GM19467 (cell line): ENCODE data around the gene GSE1.

Experiments used
- ATAC-seq: cut with Tn5 transposase; IDR thresholded peaks from one replicate; pipeline ENCODE4 v1.9.1; 2021; ENCODE audit warnings: mild to moderate bottlenecking, moderate library complexity; ENCODE audit not compliant: unreplicated experiment

Gene GSE1

DNA sequence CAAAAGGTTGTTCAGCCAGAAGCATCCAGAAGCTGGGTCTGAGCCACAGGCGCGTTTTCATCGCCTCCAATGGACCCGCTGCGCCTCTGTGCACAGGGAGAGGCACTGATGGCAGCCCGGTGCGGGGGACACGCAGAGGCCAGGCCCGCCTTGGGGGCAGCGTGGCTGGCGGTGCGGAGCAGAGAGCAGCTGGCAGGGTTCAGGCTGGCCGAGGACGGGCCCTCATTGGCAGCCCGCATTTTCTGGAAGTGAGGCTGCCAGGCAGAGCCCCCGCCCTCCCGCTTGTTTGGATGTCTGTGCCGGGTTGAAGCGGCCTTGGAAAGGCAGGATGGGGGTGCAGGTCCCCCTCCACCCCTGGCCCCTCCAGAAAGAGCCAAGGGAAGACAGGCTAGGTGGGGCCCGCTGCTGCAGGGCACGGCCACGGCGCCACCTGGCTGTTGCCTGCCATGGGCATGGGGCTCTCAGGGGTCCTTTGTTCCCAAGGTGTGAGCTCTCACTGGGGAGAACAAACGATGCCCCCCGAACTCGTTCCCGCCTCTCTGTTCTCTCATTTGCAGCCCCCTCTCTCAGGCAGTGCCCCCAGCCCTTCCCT is 18.8 kb downstream of the GSE1 start:
- ATAC-seq = no peak

DNA sequence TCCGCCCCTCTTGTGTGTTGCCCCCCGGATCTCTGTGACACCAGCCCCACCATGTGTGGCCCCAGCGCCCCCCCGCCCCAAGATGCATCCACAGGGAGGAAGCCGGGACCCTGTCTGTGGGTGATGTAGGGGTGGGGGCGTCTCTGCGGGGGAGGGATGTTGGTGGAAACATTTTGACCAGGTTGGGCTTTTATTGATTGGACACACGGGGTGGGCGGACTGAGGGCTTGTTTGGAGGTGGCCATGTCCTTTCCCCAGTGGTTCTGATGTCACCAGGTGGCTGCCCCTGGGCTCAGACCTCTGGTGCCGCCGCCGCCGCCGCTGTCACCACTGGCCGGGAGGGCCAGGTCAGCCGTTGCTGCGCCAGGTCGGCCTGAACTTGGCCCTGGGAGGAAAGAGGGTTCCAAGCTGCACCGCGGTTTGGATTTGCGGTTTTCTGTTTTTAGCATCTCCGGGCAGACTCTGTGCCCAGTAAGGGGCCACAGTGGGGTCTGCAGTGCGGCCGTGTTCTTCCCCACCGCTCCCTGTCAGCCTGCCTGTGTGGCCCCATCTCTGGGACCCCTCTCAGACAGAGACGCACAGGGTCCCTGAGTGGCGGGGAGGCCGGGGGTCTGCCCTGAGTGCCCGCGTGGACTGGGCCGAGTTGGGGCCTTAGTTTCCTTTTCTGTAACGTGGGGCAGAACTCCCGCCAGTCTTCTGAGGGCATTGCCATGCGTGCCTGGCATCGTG is 19.8 kb downstream of the GSE1 start:
- ATAC-seq = no peak

- ATAC-seq = no peak
Measured at GRCh38 chr16:85633438-85633743, 20.3 kb downstream of the GSE1 start.

GRCh38 chr16:85633888-85634287 is 20.8 kb downstream of the GSE1 start:
- no peak for ATAC-seq

- no peak for ATAC-seq
Measured at GRCh38 chr16:85634747-85635544, 21.8 kb downstream of the GSE1 start.

DNA sequence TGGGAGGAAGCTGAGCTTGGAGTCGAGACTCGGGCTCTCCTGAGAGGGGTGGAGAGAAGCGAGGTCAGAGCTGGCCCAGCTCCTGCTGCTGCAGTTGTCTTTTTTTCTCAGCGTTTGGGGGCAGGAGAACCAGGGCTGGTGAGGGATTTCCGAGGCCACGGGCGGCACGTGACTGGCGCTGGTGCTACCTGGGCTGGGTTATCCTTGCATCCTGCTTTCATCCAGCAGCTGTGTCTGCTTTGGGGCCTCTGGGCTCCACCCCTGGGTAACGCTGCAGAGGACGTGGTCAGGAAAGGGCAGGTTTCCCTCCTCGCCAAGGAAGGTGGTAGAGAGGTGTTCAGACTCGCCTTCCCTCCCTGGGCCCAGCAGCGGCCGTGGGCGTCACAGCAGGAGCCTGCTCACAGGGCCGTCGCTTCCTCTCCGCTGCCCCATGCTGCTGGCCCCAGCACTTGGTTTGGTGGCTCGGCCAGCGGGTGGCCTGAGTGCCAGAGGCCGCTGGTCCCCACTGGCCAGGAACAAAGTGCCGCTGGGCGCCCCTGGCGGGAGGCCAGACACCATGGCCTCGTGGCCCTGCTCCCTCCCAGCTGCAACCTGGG is 22.5 kb downstream of the GSE1 start:
- ATAC-seq = no peak

DNA sequence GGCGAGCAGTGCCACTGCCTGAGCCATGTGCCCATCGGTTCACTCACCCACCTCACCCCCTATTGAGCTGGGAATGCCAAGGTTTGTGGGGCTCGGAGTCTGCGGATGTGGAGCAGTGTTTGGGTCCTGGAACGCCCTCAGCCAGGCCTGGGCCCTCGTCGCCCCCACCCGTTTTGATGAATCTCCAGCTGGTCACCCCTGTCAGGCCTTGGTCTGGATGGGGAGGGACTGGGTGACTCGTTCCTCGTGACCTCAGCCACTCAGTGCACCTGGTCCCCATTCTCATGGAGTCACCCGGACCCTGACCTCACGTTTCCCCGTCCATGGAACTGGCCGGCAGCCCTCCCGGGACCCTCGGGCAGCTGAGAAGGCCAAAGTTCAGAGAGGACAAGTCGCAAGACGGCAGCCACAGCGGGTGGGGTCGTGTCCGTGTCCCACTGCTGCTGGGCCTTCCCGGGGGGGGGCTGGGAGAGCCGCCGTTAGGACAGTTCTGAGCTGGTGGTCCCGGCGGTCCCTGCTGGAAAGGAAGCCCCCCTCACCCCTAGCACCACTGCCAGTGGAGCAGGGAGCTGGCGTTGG is 23.2 kb downstream of the GSE1 start:
- no peak for ATAC-seq

DNA sequence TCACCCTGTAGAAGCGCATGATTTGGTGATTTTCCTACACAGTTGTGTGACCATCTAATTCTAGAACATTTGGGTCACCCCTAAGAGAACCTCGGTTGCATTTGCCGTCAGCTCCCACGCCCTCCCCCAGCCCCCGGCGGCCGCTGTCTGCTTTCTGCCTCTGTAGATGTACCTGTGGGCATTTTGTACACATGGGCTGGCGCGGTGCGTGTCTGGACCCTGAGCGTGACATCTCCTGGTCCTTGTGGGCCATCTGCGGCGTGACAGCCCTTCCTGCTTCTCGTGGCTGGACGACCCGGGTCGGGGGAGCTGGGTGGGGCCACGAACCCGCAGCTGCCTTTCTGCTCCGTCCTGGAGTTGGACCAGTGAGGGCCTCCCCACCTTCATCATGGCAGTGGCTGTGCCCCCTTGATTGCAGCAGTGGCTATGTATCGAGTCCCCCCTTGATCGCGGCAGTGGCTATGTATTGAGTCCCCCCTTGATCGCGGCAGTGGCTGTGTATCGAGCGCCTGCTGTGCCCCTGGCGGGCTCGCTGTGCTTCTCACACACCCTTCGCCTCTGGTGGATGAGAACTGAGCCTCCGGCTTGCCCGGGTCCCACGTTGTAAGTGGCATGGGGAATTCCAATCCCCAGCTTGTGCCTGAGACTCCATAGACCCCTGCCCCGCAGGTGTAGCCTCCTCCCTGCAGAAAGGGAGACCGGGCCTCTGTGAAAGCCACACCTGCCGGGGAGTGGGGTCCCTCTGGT is 24.1 kb downstream of the GSE1 start:
- no peak for ATAC-seq

- no peak for ATAC-seq
Measured at GRCh38 chr16:85637808-85638647, 24.9 kb downstream of the GSE1 start.

GRCh38 chr16:85638695-85639409 is 25.7 kb downstream of the GSE1 start:
- ATAC-seq = no peak

GRCh38 chr16:85639529-85640253 is 26.6 kb downstream of the GSE1 start:
- ATAC-seq = no peak

- no peak for ATAC-seq
Measured at GRCh38 chr16:85640254-85640558, 27.1 kb downstream of the GSE1 start.

GRCh38 chr16:85640585-85640984 is 27.5 kb downstream of the GSE1 start:
- ATAC-seq = no peak

- ATAC-seq = no peak
Measured at GRCh38 chr16:85641305-85641704, 28.2 kb downstream of the GSE1 start.

DNA sequence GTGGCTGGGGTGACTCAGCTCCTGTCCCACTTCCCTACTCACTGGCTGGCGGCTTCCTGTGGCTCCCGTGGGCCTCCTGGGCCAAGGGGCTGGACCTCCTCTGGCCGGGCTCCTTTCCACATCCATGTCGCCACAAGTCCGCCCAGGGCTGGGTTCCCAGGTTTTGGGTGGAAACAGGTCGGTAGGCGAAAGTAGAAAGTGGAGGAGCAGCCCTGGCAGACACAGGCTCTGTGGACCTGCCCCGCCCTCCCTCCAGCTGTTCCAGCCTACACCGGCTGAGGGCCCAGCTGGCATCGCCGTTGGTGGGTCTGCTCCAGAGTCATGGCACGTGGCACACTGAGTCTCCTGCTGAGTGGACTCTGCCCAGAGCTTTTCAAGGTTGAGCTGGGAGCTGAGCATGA is 28.7 kb downstream of the GSE1 start:
- ATAC-seq = no peak

- no peak for ATAC-seq
Measured at GRCh38 chr16:85642762-85643358, 29.7 kb downstream of the GSE1 start.

DNA sequence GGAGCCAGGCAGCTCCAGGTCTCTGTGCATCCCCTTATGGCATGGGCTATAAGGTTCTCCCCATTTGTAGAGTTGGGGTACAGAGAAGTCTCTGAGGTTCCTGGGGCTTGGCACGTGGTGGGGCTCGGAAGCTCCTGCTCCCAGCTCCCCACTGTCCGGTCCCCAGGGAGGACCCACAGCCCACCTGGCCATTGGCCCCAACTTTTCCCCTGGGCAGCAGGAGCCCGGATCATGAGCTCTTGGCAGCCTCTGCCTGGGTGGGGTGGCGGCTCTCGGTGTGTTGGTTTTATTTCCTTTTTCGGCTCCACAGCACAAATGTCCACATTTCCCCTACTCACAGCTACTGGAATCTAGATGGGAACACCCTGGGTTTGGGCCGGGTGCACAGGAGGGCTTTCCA is 30.5 kb downstream of the GSE1 start:
- no peak for ATAC-seq

- ATAC-seq = no peak
Measured at GRCh38 chr16:85644093-85644712, 31.1 kb downstream of the GSE1 start.
